Stimulated activated CD8-positive, alpha-beta memory T cell treated with anti-CD3 and anti-CD28 coated beads, Interleukin-15, amount 100 ng/mL, for 48 hours (primary cell): ENCODE measurements around the gene ARAP3.
A peak's percentile ranks its signal among the peaks of the same experiment; 100 is the strongest.

Experiments
- DNase-seq, 2 donors: peaks; one replicate each; pipeline ENCODE4 v3.0.0-alpha.2; 2020; ENCODE audit warnings: low read depth in 2 of 2

The ARAP3 gene

GRCh38 chr5:141641634-141642267 is 40.3 kb downstream of the ARAP3 start:
- no peak for DNase-seq

GRCh38 chr5:141640698-141641097 is 41.3 kb downstream of the ARAP3 start:
- DNase-seq, result no peak

GRCh38 chr5:141640051-141640415 is 42.0 kb downstream of the ARAP3 start:
- no peak for DNase-seq

GRCh38 chr5:141639357-141640050 is 42.5 kb downstream of the ARAP3 start:
- no peak for DNase-seq

GRCh38 chr5:141638771-141639170 is 43.3 kb downstream of the ARAP3 start:
- no peak for DNase-seq

GRCh38 chr5:141637767-141638419 is 44.1 kb downstream of the ARAP3 start:
- DNase-seq, result peak; percentile 52 to 59

GRCh38 chr5:141637123-141637766 is 44.8 kb downstream of the ARAP3 start:
- peak; percentile 30 to 39 for DNase-seq

GRCh38 chr5:141636413-141637122 is 45.5 kb downstream of the ARAP3 start, which contains the start of the genes HDAC3 and RELL2:
TSS of gene HDAC3 (minus strand) at chr5:141636849. CDS start at chr5:141636790, 59 bp downstream.
TSS of gene RELL2 (plus strand) at chr5:141636997. CDS start at chr5:141638226, 1,229 bp downstream.
- DNase-seq, result peak; percentile 87 to 90

GRCh38 chr5:141636106-141636412 is 46.0 kb downstream of the ARAP3 start:
- no peak for DNase-seq

- no peak for DNase-seq
These were observed 46.4 kb downstream of the ARAP3 start for GRCh38 chr5:141635646-141636045.

- DNase-seq, result no peak
These were observed 47.3 kb downstream of the ARAP3 start for GRCh38 chr5:141634720-141635119.

GRCh38 chr5:141633871-141634561 is 48.0 kb downstream of the ARAP3 start:
- no peak for DNase-seq

GRCh38 chr5:141632650-141633049 is 49.4 kb downstream of the ARAP3 start:
- no peak for DNase-seq

GRCh38 chr5:141630570-141631140 is 51.4 kb downstream of the ARAP3 start:
- no peak for DNase-seq

- DNase-seq, result no peak
These were observed 53.7 kb downstream of the ARAP3 start for GRCh38 chr5:141628175-141628788.

- no peak for DNase-seq
These were observed 58.4 kb downstream of the ARAP3 start for GRCh38 chr5:141623611-141624010.

- no peak for DNase-seq
These were observed 58.8 kb downstream of the ARAP3 start for GRCh38 chr5:141623186-141623585.

- DNase-seq, result peak; percentile 98
These were observed 63.1 kb downstream of the ARAP3 start, which contains the start of gene DIAPH1 for GRCh38 chr5:141618804-141619554. TSS of gene DIAPH1 (minus strand) at chr5:141619000. CDS start at chr5:141618914, 86 bp downstream.

- peak in 1 of 2 donors; percentile 46 for DNase-seq
These were observed 63.8 kb downstream of the ARAP3 start for GRCh38 chr5:141618030-141618803.
